T-cell (primary cell): ENCODE results near the gene CC2D2B. TPM values are rescaled to one million over a fixed set of nuclear protein-coding genes. Genes with fewer than 3 reads are reported as not detected.

ENCODE experiments used
- ATAC-seq, 4 experiments: fragments of 200-7000 bp in 3 of 4; fragments of 150-1000 bp in 1 of 4; cut with Tn5 transposase; replicated peaks in 1 of 4; 1 replicate in 3 of 4; 2 replicates in 1 of 4; pipeline ENCODE4 v1.10.0; 2021; ENCODE audit warnings: moderate library complexity in 3 of 4, mild to moderate bottlenecking in 2 of 4, moderate number of reproducible peaks in 1 of 4
- CTCF ChIA-PET, 2 donors: fragments of 300-600 bp; sonication (Branson Sonifier 250); formaldehyde crosslinking; loops; one replicate each; lab custom pipeline; 2022; ENCODE audit warnings: antibody characterized with exemption in 2 of 2; lab: Charles Lee
- POLR2A ChIA-PET, 2 donors: fragments of 300-600 bp; sonication (Branson Sonifier 250); formaldehyde crosslinking; loops; one replicate each; lab custom pipeline; 2022; ENCODE audit warnings: antibody characterized with exemption in 2 of 2; lab: Charles Lee
- DNase-seq, 35 experiments: peaks; one replicate each; pipeline versions ENCODE4 v3.0.0 to v3.0.0-alpha.2; 2013 to 2023
- H3K27ac ChIP-seq: one replicate; pipeline ENCODE4 v1.5.1; 2013; ENCODE audit warnings: low read length
- H3K27me3 ChIP-seq, 2 experiments: replicated peaks in 1 of 2; 1 replicate in 1 of 2; 2 replicates in 1 of 2; pipeline versions ENCODE4 v1.6.1 to v1.7.0; 2013; ENCODE audit warnings: low read length in 1 of 2, mixed read lengths in 1 of 2; ENCODE audit not compliant: control insufficient read depth in 2 of 2, insufficient read depth in 2 of 2; ENCODE audit errors: extremely low read depth in 1 of 2
- H3K36me3 ChIP-seq, 2 donors: 1 replicate in 1 of 2; 2 replicates in 1 of 2; pipeline versions ENCODE4 v1.6.1 to v1.7.0; 2013; ENCODE audit warnings: low read length in 1 of 2; ENCODE audit not compliant: control insufficient read depth in 2 of 2, insufficient read depth in 1 of 2; ENCODE audit errors: extremely low read depth in 1 of 2
- H3K4me1 ChIP-seq, 2 experiments: 1 replicate in 1 of 2; 2 replicates in 1 of 2; pipeline versions ENCODE4 v1.6.1 to v1.7.0; 2013; ENCODE audit warnings: low read length in 2 of 2, mixed read lengths in 1 of 2; ENCODE audit not compliant: insufficient read depth in 2 of 2, control insufficient read depth in 1 of 2; ENCODE audit errors: extremely low read depth in 1 of 2
- H3K4me3 ChIP-seq, 2 donors: 1 replicate in 1 of 2; 2 replicates in 1 of 2; pipeline versions ENCODE4 v1.5.1 to v1.7.0; 2013; ENCODE audit warnings: mild to moderate bottlenecking in 2 of 2, low read length in 1 of 2, moderate library complexity in 1 of 2; ENCODE audit not compliant: control insufficient read depth in 1 of 2; ENCODE audit errors: extremely low read depth in 1 of 2
- H3K9me3 ChIP-seq: 2 replicates; pipeline ENCODE4 v1.7.0; 2013
- H3K27ac Mint-ChIP-seq, 2 donors: one replicate each; pipeline ENCODE4 v1.8.0; 2020 to 2021; ENCODE audit warnings: mild to moderate bottlenecking in 2 of 2, mixed read lengths in 2 of 2
- H3K27me3 Mint-ChIP-seq, 2 donors: one replicate each; pipeline ENCODE4 v1.8.0; 2021 to 2022; ENCODE audit warnings: mixed read lengths in 2 of 2
- H3K36me3 Mint-ChIP-seq: one replicate; pipeline ENCODE4 v1.8.0; 2021; ENCODE audit warnings: mixed read lengths
- H3K4me1 Mint-ChIP-seq, 3 donors: one replicate each; pipeline ENCODE4 v1.8.0; 2020 to 2022; ENCODE audit warnings: mixed read lengths in 3 of 3, mild to moderate bottlenecking in 1 of 3
- H3K4me3 Mint-ChIP-seq, 3 donors: one replicate each; pipeline ENCODE4 v1.8.0; 2020 to 2022; ENCODE audit warnings: mild to moderate bottlenecking in 3 of 3, mixed read lengths in 3 of 3, moderate library complexity in 3 of 3
- H3K9me3 Mint-ChIP-seq, 3 donors: one replicate each; pipeline ENCODE4 v1.8.0; 2020 to 2022; ENCODE audit warnings: mixed read lengths in 3 of 3
- WGBS: methylation state at CpG from one replicate; pipeline ENCODE4 v1.1.5; 2013; ENCODE audit warnings: missing lambda C conversion rate; ENCODE audit not compliant: insufficient coverage; 5-methylcytosine and 5-hydroxymethylcytosine counted together
- total RNA-seq, 35 experiments: library from RNA in 6 of 35; stranded (reverse) in 6 of 35; fragments of 120-200 nt in 1 of 35; gene quantifications; one replicate each; pipeline versions ENCODE4 v1.2.1 to v1.2.4 and lab custom pipeline; 2013 to 2026

CC2D2B gene
- total RNA-seq, 5 donors from 2014 or later (not counting 1 experiment from before 2014, with no cell fraction given), result 0.25 TPM; not detected in 4

DNA sequence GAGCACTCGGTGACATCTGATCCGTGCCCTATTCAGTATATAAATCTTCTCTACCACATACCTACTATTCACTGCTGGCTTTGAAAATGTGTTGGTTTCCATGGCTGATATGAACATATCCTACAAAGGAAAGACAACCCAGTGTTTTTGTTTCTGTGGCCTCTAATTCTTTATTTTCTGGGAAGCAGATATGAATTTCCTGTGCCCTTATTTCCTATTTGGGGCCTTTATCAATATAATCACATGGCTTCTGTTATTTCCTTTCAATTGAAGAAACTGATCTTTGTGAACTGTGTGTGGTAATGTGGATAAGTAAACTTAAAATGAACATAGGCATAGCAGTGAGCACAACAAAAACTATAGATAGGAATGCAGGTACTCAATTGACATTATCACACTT, 146.2 kb downstream of the CC2D2B start:
- CTCF ChIA-PET, result no interaction called here
- DNase-seq (no peak), ATAC-seq (no peak)
- peaks cover 0 to 3% of the 10 kb centered on the region in 2 experiments for H3K4me1 ChIP-seq
- H3K9me3 Mint-ChIP-seq, result no peaks in the 10 kb centered on the region
- peaks cover 27 to 28% (median 28%) of the 10 kb centered on the region in 3 donors for H3K4me1 Mint-ChIP-seq
- H3K36me3 Mint-ChIP-seq, result peaks cover 49% of the 10 kb centered on the region
- H3K9me3 ChIP-seq, result no peaks in the 10 kb centered on the region
- no peak overlapping the region for H3K27ac ChIP-seq
- H3K27me3 Mint-ChIP-seq, result no peaks in the 10 kb centered on the region
- no CpG with 5 or more reads among the region's 2 CpGs for WGBS
- no peaks in the 10 kb centered on the region for H3K27me3 ChIP-seq
- H3K36me3 ChIP-seq, result peaks cover 0 to 29% of the 10 kb centered on the region in 2 donors
- no peak overlapping the region for H3K4me3 ChIP-seq
- no peak overlapping the region for H3K4me3 Mint-ChIP-seq
- no peak overlapping the region for H3K27ac Mint-ChIP-seq
- POLR2A ChIA-PET, result interaction anchor here in 1 of 2 donors (0.7 kb wide), 1 partner anchor 14 kb away, joined by 3 read pairs; no protein-coding TSS in a partner anchor

DNA sequence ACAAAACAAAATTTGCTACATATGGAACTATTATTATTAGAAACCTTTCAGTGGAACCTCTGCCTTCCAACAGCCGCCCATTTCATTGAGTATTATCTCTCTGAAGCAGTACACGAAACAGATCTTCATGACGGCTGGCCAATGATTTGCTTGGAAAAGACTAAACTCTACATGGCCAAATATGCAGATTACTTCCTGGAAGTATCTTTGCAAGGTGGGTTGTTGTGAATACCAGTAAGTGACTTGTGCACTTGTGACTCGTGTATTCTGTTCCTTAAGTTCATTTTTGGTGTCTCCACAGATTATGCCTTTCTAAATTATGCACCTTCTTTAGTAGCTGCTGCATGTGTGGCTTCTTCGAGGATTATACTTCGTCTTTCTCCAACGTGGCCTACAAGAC, 149.0 kb downstream of the CC2D2B start:
- H3K4me3 Mint-ChIP-seq, result no peak overlapping the region
- ChIA-PET CTCF (interaction anchor here in 1 of 2 donors (1.2 kb wide), 1 partner anchor 363 kb away, joined by 3 read pairs; the partner anchor contains the start of gene TCTN3), POLR2A (no interaction called here)
- no peaks in the 10 kb centered on the region for H3K9me3 Mint-ChIP-seq
- H3K4me1 ChIP-seq, result peaks cover 0 to 3% of the 10 kb centered on the region in 2 experiments
- H3K36me3 Mint-ChIP-seq, result peaks cover 53% of the 10 kb centered on the region
- H3K4me3 ChIP-seq, result no peak overlapping the region
- H3K27ac ChIP-seq, result no peak overlapping the region
- WGBS, result no CpG with 5 or more reads among the region's 7 CpGs
- peaks cover 14 to 15% (median 14%) of the 10 kb centered on the region in 3 donors for H3K4me1 Mint-ChIP-seq
- no peak overlapping the region for H3K27ac Mint-ChIP-seq
- no peaks in the 10 kb centered on the region for H3K27me3 ChIP-seq
- no peaks in the 10 kb centered on the region for H3K9me3 ChIP-seq
- no peaks in the 10 kb centered on the region for H3K27me3 Mint-ChIP-seq
- DNase-seq (no peak), ATAC-seq (no peak)
- H3K36me3 ChIP-seq, result peaks cover 0 to 31% of the 10 kb centered on the region in 2 donors

DNA sequence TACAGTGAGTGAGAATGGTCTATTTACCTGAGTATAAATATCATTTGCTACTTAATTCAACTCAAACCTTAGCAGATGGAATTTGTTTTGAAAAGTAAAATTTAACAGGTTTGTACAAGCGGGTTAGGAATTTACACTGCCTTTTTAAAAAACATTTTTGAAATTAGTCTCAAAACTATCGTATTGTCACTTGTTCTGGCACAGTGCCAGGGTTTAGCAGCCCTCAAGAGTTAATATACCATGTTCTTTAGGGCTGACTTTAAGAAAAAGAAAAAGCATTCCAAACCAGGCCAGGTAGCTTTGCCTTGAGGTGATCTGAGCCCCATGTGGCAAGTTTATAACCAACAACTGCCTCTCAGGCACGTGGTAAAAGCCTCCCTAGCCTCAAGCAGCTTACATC, 153.5 kb downstream of the CC2D2B start:
- no peaks in the 10 kb centered on the region for H3K4me1 Mint-ChIP-seq
- H3K27me3 Mint-ChIP-seq, result no peaks in the 10 kb centered on the region
- WGBS, result no CpG with 5 or more reads among the region's 3 CpGs
- ChIA-PET POLR2A (no interaction called here), CTCF (no interaction called here)
- H3K4me3 ChIP-seq, result no peak overlapping the region
- no peak overlapping the region for H3K4me3 Mint-ChIP-seq
- peaks cover 44% of the 10 kb centered on the region for H3K36me3 Mint-ChIP-seq
- no peak for DNase-seq
- peaks cover 0 to 25% of the 10 kb centered on the region in 2 donors for H3K36me3 ChIP-seq
- H3K4me1 ChIP-seq, result no peaks in the 10 kb centered on the region
- no peak overlapping the region for H3K27ac ChIP-seq
- no peak for ATAC-seq
- no peak overlapping the region for H3K27ac Mint-ChIP-seq
- H3K9me3 ChIP-seq, result no peaks in the 10 kb centered on the region
- no peaks in the 10 kb centered on the region for H3K9me3 Mint-ChIP-seq
- H3K27me3 ChIP-seq, result no peaks in the 10 kb centered on the region

DNA sequence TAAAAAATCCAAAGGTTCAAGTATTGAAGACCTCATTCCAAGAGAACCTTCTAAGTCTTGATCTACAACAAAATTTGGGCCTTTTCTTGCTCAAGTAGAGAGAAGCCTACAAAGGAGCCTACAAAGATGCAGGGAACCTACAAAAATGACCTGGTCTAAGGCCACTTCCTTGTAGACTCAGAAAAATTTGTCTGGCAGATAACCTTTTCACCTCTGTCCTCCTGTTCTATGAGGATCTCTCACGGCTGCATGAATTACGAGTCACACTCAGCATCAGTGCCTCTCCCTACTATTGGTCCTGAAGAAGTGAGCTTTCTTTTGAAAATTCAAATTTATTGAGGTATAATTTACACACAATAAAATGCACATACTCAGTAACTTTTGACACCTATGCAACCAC, 164.9 kb downstream of the CC2D2B start:
- CTCF ChIA-PET, result interaction anchor here in 1 of 2 donors (1.0 kb wide), 1 partner anchor 56 kb away, joined by 3 read pairs; no protein-coding TSS in a partner anchor

DNA sequence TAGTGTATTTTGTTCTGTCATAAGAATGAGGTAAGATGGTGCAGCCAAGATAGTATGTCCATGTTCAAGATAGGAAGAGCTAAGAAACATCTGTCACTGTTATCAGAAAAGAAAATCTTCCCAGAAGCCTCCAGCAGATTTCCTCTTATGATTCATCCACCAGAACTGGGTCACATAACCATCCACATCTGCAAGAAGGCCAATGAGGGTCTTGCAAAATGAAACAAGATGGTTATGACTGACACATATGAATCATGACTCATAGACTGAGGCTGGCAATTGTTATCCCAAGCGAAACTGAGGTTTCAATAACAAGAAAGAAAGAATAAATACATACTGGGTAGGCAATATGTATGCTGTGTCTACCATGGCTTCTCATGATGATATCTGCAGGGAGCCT, 165.9 kb downstream of the CC2D2B start:
- Mint-ChIP-seq H3K4me1 (peaks cover 0 to 10% (median 8%) of the 10 kb centered on the region in 3 donors), H3K27me3 (no peaks in the 10 kb centered on the region), H3K27ac (no peak overlapping the region), H3K36me3 (peaks cover 25% of the 10 kb centered on the region), H3K9me3 (no peaks in the 10 kb centered on the region), H3K4me3 (no peak overlapping the region)
- ATAC-seq (peak in 3 of 4 experiments; percentile 49 to 68 (median 55)), DNase-seq (no peak)
- ChIA-PET POLR2A (no interaction called here), CTCF (interaction anchor here in 1 of 2 donors (0.6 kb wide), 1 partner anchor 296 kb away, joined by 4 read pairs; no protein-coding TSS in a partner anchor)
- Histone ChIP-seq H3K27ac (no peak overlapping the region), H3K27me3 (no peaks in the 10 kb centered on the region), H3K9me3 (no peaks in the 10 kb centered on the region), H3K4me1 (no peaks in the 10 kb centered on the region), H3K36me3 (no peaks in the 10 kb centered on the region), H3K4me3 (no peak overlapping the region)
- whole genome bisulfite sequencing, result no CpG with 5 or more reads among the region's 1 CpG

More for the DNA sequence above, 164.9 kb downstream of the CC2D2B start:
- Mint-ChIP-seq H3K27me3 (no peaks in the 10 kb centered on the region), H3K4me3 (no peak overlapping the region), H3K27ac (no peak overlapping the region), H3K4me1 (peaks cover 0 to 10% (median 8%) of the 10 kb centered on the region in 3 donors), H3K36me3 (peaks cover 20% of the 10 kb centered on the region), H3K9me3 (no peaks in the 10 kb centered on the region)
- no CpG with 5 or more reads among the region's 2 CpGs for WGBS
- H3K9me3 ChIP-seq, result no peaks in the 10 kb centered on the region
- no peaks in the 10 kb centered on the region for H3K4me1 ChIP-seq
- POLR2A ChIA-PET, result no interaction called here
- H3K27ac ChIP-seq, result no peak overlapping the region
- H3K27me3 ChIP-seq, result no peaks in the 10 kb centered on the region
- no peak for ATAC-seq
- H3K36me3 ChIP-seq, result no peaks in the 10 kb centered on the region
- DNase-seq, result no peak
- H3K4me3 ChIP-seq, result no peak overlapping the region

DNA sequence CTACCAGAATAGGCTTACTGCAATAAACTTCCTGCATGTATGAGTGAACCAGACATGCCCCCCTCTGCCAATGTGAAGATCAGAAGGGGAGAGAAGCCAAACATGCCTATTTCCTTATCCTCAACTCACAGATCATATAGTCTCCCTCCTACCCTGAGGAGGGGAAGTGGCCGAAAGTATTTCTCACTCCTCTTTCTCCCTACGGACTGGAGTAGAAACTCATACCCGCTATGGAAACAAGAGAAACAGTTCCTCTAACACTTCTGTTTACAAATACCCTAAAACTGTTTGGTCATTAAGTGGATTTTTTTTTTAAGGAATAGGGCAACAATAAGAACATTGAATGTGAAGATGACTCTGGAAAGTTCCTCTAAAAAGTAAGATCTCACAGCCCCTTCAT, 167.0 kb downstream of the CC2D2B start:
- H3K9me3 Mint-ChIP-seq, result no peaks in the 10 kb centered on the region
- no CpG with 5 or more reads among the region's 3 CpGs for WGBS
- POLR2A ChIA-PET, result no interaction called here

More for the DNA sequence above, 167.0 kb downstream of the CC2D2B start:
- no peaks in the 10 kb centered on the region for H3K27me3 Mint-ChIP-seq
- Histone ChIP-seq H3K27me3 (no peaks in the 10 kb centered on the region), H3K4me3 (no peak overlapping the region), H3K36me3 (no peaks in the 10 kb centered on the region), H3K27ac (no peak overlapping the region), H3K9me3 (no peaks in the 10 kb centered on the region), H3K4me1 (no peaks in the 10 kb centered on the region)
- ATAC-seq (no peak), DNase-seq (no peak)
- H3K4me3 Mint-ChIP-seq, result no peak overlapping the region
- peaks cover 0 to 10% (median 8%) of the 10 kb centered on the region in 3 donors for H3K4me1 Mint-ChIP-seq
- H3K36me3 Mint-ChIP-seq, result peaks cover 29% of the 10 kb centered on the region
- H3K27ac Mint-ChIP-seq, result no peak overlapping the region
- CTCF ChIA-PET, result interaction anchor here (0.6 to 1.2 kb wide), 2 partner anchors 58 to 91 kb away, joined by 3 to 4 read pairs; no protein-coding TSS in a partner anchor
